Measurements from ENCODE around the gene XRCC4.

XRCC4 gene

GRCh38 chr5:83042507-83042906 is 34.8 kb upstream of the XRCC4 start:
- Histone ChIP-seq H3K4me1 (ENCODE audit: control insufficient read depth in 2 of 2, insufficient read depth in 1 of 2, low read depth in 1 of 2, low read length in 2 of 2) (peaks cover 0 to 1% of the 10 kb centered on the region in 2 donors), H3K4me2 (ENCODE audit: insufficient read depth, low read length, poor library complexity, severe bottlenecking) (no peak overlapping the region), H3K36me3 (replicated peaks in 1 of 2; ENCODE audit: control insufficient read depth in 2 of 2, insufficient read depth in 2 of 2, low read length in 2 of 2) (no peaks in the 10 kb centered on the region), H2BK5ac (ENCODE audit: low read length) (no peak overlapping the region), H2BK120ac (ENCODE audit: low read depth, low read length) (no peak overlapping the region), H2AK5ac (ENCODE audit: low read depth, low read length) (no peak overlapping the region), H3K23ac (ENCODE audit: low read depth, low read length, poor library complexity) (no peak overlapping the region), H2BK15ac (ENCODE audit: low read length) (no peak overlapping the region), H4K91ac (ENCODE audit: low read depth, low read length, poor library complexity) (no peak overlapping the region), H3K27ac (replicated peaks; ENCODE audit: low read length) (no peak overlapping the region), H3K14ac (ENCODE audit: low read length) (no peak overlapping the region), H3K4ac (ENCODE audit: low read length) (no peak overlapping the region), H3K18ac (ENCODE audit: low read length) (no peak overlapping the region), H2AFZ (ENCODE audit: low read length) (no peak overlapping the region), H3K27me3 (ENCODE audit: control insufficient read depth in 3 of 3, insufficient read depth in 3 of 3, low read depth in 1 of 3, low read length in 3 of 3) (no peaks in the 10 kb centered on the region), H4K8ac (ENCODE audit: low read depth, low read length) (no peak overlapping the region), H3K79me1 (ENCODE audit: low read depth, low read length) (no peaks in the 10 kb centered on the region), H2BK12ac (ENCODE audit: low read length) (no peak overlapping the region), H3K4me3 (ENCODE audit: low read length in 2 of 2) (no peak overlapping the region), H3K9ac (ENCODE audit: low read depth, low read length, poor library complexity) (no peak overlapping the region), H3K9me3 (replicated peaks in 1 of 2; ENCODE audit: control insufficient read depth in 2 of 2, insufficient read depth in 1 of 2, low read depth in 1 of 2, low read length in 2 of 2) (no peaks in the 10 kb centered on the region)
- DNase-seq (ENCODE audit: low spot score) = no peak
- no CpG with 5 or more reads among the region's 3 CpGs for WGBS, 2 donors (ENCODE audit: extremely low coverage in 2 of 2, insufficient read length in 2 of 2, insufficient replicate concordance in 1 of 2)

- Histone ChIP-seq H2BK15ac (ENCODE audit: low read length) (no peak overlapping the region), H3K4me1 (ENCODE audit: control insufficient read depth in 2 of 2, insufficient read depth in 1 of 2, low read depth in 1 of 2, low read length in 2 of 2) (no peaks in the 10 kb centered on the region), H3K27ac (replicated peaks; ENCODE audit: low read length) (no peak overlapping the region), H3K27me3 (ENCODE audit: control insufficient read depth in 3 of 3, insufficient read depth in 3 of 3, low read depth in 1 of 3, low read length in 3 of 3) (no peaks in the 10 kb centered on the region), H3K79me1 (ENCODE audit: low read depth, low read length) (no peaks in the 10 kb centered on the region), H4K91ac (ENCODE audit: low read depth, low read length, poor library complexity) (no peak overlapping the region), H3K4ac (ENCODE audit: low read length) (no peak overlapping the region), H2BK5ac (ENCODE audit: low read length) (no peak overlapping the region), H3K9me3 (replicated peaks in 1 of 2; ENCODE audit: control insufficient read depth in 2 of 2, insufficient read depth in 1 of 2, low read depth in 1 of 2, low read length in 2 of 2) (no peaks in the 10 kb centered on the region), H2AK5ac (ENCODE audit: low read depth, low read length) (no peak overlapping the region), H2BK12ac (ENCODE audit: low read length) (no peak overlapping the region), H4K8ac (ENCODE audit: low read depth, low read length) (no peak overlapping the region), H3K18ac (ENCODE audit: low read length) (no peak overlapping the region), H3K14ac (ENCODE audit: low read length) (no peak overlapping the region), H3K4me3 (ENCODE audit: low read length in 2 of 2) (no peak overlapping the region), H2BK120ac (ENCODE audit: low read depth, low read length) (no peak overlapping the region), H3K23ac (ENCODE audit: low read depth, low read length, poor library complexity) (no peak overlapping the region), H3K4me2 (ENCODE audit: insufficient read depth, low read length, poor library complexity, severe bottlenecking) (no peak overlapping the region), H2AFZ (ENCODE audit: low read length) (no peak overlapping the region), H3K9ac (ENCODE audit: low read depth, low read length, poor library complexity) (no peak overlapping the region), H3K36me3 (replicated peaks in 1 of 2; ENCODE audit: control insufficient read depth in 2 of 2, insufficient read depth in 2 of 2, low read length in 2 of 2) (peaks cover 0 to 3% of the 10 kb centered on the region in 2 donors)
- no CpG with 5 or more reads among the region's 2 CpGs for WGBS, 2 donors (ENCODE audit: extremely low coverage in 2 of 2, insufficient read length in 2 of 2, insufficient replicate concordance in 1 of 2)
- no peak for DNase-seq (ENCODE audit: low spot score)
Measured at GRCh38 chr5:83044926-83045325, 32.4 kb upstream of the XRCC4 start.

GRCh38 chr5:83048277-83048676 is 29.1 kb upstream of the XRCC4 start:
- Histone ChIP-seq H2BK12ac (ENCODE audit: low read length) (no peak overlapping the region), H3K4me3 (ENCODE audit: low read length in 2 of 2) (no peak overlapping the region), H3K4me1 (ENCODE audit: control insufficient read depth in 2 of 2, insufficient read depth in 1 of 2, low read depth in 1 of 2, low read length in 2 of 2) (no peaks in the 10 kb centered on the region), H2BK15ac (ENCODE audit: low read length) (no peak overlapping the region), H3K18ac (ENCODE audit: low read length) (no peak overlapping the region), H2AK5ac (ENCODE audit: low read depth, low read length) (no peak overlapping the region), H3K9ac (ENCODE audit: low read depth, low read length, poor library complexity) (no peak overlapping the region), H4K91ac (ENCODE audit: low read depth, low read length, poor library complexity) (no peak overlapping the region), H2AFZ (ENCODE audit: low read length) (no peak overlapping the region), H3K36me3 (replicated peaks in 1 of 2; ENCODE audit: control insufficient read depth in 2 of 2, insufficient read depth in 2 of 2, low read length in 2 of 2) (peaks cover 5 to 36% of the 10 kb centered on the region in 2 donors), H3K4ac (ENCODE audit: low read length) (no peak overlapping the region), H3K27me3 (ENCODE audit: control insufficient read depth in 3 of 3, insufficient read depth in 3 of 3, low read depth in 1 of 3, low read length in 3 of 3) (no peaks in the 10 kb centered on the region), H2BK5ac (ENCODE audit: low read length) (no peak overlapping the region), H3K23ac (ENCODE audit: low read depth, low read length, poor library complexity) (no peak overlapping the region), H3K79me1 (ENCODE audit: low read depth, low read length) (no peaks in the 10 kb centered on the region), H3K9me3 (replicated peaks in 1 of 2; ENCODE audit: control insufficient read depth in 2 of 2, insufficient read depth in 1 of 2, low read depth in 1 of 2, low read length in 2 of 2) (peaks cover 0 to 3% of the 10 kb centered on the region in 2 donors), H4K8ac (ENCODE audit: low read depth, low read length) (no peak overlapping the region), H3K27ac (replicated peaks; ENCODE audit: low read length) (no peak overlapping the region), H3K14ac (ENCODE audit: low read length) (no peak overlapping the region), H2BK120ac (ENCODE audit: low read depth, low read length) (no peak overlapping the region), H3K4me2 (ENCODE audit: insufficient read depth, low read length, poor library complexity, severe bottlenecking) (no peak overlapping the region)
- WGBS, 2 donors (ENCODE audit: extremely low coverage in 2 of 2, insufficient read length in 2 of 2, insufficient replicate concordance in 1 of 2) = no CpG with 5 or more reads among the region's 3 CpGs
- no peak for DNase-seq (ENCODE audit: low spot score)

GRCh38 chr5:83048811-83049210 is 28.5 kb upstream of the XRCC4 start:
- Histone ChIP-seq H3K36me3 (replicated peaks in 1 of 2; ENCODE audit: control insufficient read depth in 2 of 2, insufficient read depth in 2 of 2, low read length in 2 of 2) (peaks cover 5 to 41% of the 10 kb centered on the region in 2 donors), H4K8ac (ENCODE audit: low read depth, low read length) (no peak overlapping the region)

More at GRCh38 chr5:83048811-83049210, 28.5 kb upstream of the XRCC4 start:
- Histone ChIP-seq H3K9ac (ENCODE audit: low read depth, low read length, poor library complexity) (no peak overlapping the region), H4K91ac (ENCODE audit: low read depth, low read length, poor library complexity) (no peak overlapping the region), H2AFZ (ENCODE audit: low read length) (no peak overlapping the region), H3K4me3 (ENCODE audit: low read length in 2 of 2) (no peak overlapping the region), H3K14ac (ENCODE audit: low read length) (no peak overlapping the region), H2BK12ac (ENCODE audit: low read length) (no peak overlapping the region), H3K79me1 (ENCODE audit: low read depth, low read length) (no peaks in the 10 kb centered on the region), H2AK5ac (ENCODE audit: low read depth, low read length) (no peak overlapping the region), H3K4ac (ENCODE audit: low read length) (no peak overlapping the region), H3K23ac (ENCODE audit: low read depth, low read length, poor library complexity) (no peak overlapping the region), H2BK120ac (ENCODE audit: low read depth, low read length) (no peak overlapping the region), H3K27ac (replicated peaks; ENCODE audit: low read length) (no peak overlapping the region), H2BK5ac (ENCODE audit: low read length) (no peak overlapping the region), H3K9me3 (replicated peaks in 1 of 2; ENCODE audit: control insufficient read depth in 2 of 2, insufficient read depth in 1 of 2, low read depth in 1 of 2, low read length in 2 of 2) (peaks cover 0 to 3% of the 10 kb centered on the region in 2 donors), H3K4me2 (ENCODE audit: insufficient read depth, low read length, poor library complexity, severe bottlenecking) (no peak overlapping the region), H3K27me3 (ENCODE audit: control insufficient read depth in 3 of 3, insufficient read depth in 3 of 3, low read depth in 1 of 3, low read length in 3 of 3) (no peaks in the 10 kb centered on the region), H3K18ac (ENCODE audit: low read length) (no peak overlapping the region), H2BK15ac (ENCODE audit: low read length) (no peak overlapping the region), H3K4me1 (ENCODE audit: control insufficient read depth in 2 of 2, insufficient read depth in 1 of 2, low read depth in 1 of 2, low read length in 2 of 2) (no peaks in the 10 kb centered on the region)
- no CpG with 5 or more reads among the region's 2 CpGs for WGBS, 2 donors (ENCODE audit: extremely low coverage in 2 of 2, insufficient read length in 2 of 2, insufficient replicate concordance in 1 of 2)
- DNase-seq (ENCODE audit: low spot score) = no peak
